HG02840 (cell line): Measurements from ENCODE around the gene PPP2R5C.
A peak's percentile ranks its signal among the peaks of the same experiment; 100 is the strongest.

ENCODE experiments used
- ATAC-seq: cut with Tn5 transposase; IDR thresholded peaks from one replicate; pipeline ENCODE4 v1.9.1; 2021; ENCODE audit warnings: mild to moderate bottlenecking, moderate library complexity, moderate number of reproducible peaks; ENCODE audit not compliant: unreplicated experiment, low FRiP score

Gene PPP2R5C

DNA sequence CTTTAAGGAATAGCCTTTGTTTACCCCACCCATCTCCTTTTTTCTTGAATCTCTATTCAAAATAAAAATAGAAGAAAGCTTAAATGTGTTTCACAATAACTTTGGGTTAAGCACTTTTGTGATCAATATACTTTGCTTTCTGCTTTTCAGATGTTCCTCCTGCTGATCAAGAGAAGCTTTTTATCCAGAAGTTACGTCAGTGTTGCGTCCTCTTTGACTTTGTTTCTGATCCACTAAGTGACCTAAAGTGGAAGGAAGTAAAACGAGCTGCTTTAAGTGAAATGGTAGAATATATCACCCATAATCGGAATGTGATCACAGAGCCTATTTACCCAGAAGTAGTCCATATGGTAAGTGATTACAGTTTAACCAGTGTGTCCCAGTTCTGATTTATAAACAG is 95.0 kb downstream of the PPP2R5C start:
- no peak for ATAC-seq

GRCh38 chr14:101857226-101857625 is 95.7 kb downstream of the PPP2R5C start:
- ATAC-seq: no peak

GRCh38 chr14:101858791-101859537 is 97.5 kb downstream of the PPP2R5C start:
- ATAC-seq: no peak

GRCh38 chr14:101859538-101859902 is 98.0 kb downstream of the PPP2R5C start:
- ATAC-seq: no peak

GRCh38 chr14:101859958-101860357 is 98.4 kb downstream of the PPP2R5C start:
- no peak for ATAC-seq

- ATAC-seq: no peak
Measured at GRCh38 chr14:101861464-101861863, 100.0 kb downstream of the PPP2R5C start.

- no peak for ATAC-seq
Measured at GRCh38 chr14:101862177-101862576, 100.7 kb downstream of the PPP2R5C start.

- ATAC-seq: no peak
Measured at GRCh38 chr14:101862711-101863110, 101.2 kb downstream of the PPP2R5C start.

GRCh38 chr14:101865288-101865687 is 103.8 kb downstream of the PPP2R5C start:
- no peak for ATAC-seq

DNA sequence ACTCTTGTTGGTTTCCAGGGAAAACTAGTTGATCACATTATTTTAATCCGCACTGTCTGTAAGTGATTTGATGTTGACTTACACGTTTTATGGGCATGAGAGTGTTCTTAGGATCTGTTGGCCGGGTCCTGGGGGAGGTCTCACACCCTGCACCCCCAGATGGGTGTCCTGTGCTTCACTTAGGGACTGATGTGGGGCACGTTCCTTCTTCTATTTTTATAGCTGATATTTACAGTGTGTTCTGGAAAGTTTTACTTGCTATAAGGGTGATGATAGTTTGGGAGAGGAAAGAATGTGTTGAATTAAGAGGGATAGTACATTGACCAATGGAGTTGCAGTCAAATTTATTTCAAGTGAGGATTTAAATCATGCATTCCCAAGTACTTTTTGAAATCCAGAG is 106.3 kb downstream of the PPP2R5C start:
- ATAC-seq: no peak

- no peak for ATAC-seq
Measured at GRCh38 chr14:101869217-101869616, 107.7 kb downstream of the PPP2R5C start.

GRCh38 chr14:101870273-101870939 is 108.9 kb downstream of the PPP2R5C start:
- ATAC-seq: no peak

- ATAC-seq: no peak
Measured at GRCh38 chr14:101872346-101872745, 110.8 kb downstream of the PPP2R5C start.

DNA sequence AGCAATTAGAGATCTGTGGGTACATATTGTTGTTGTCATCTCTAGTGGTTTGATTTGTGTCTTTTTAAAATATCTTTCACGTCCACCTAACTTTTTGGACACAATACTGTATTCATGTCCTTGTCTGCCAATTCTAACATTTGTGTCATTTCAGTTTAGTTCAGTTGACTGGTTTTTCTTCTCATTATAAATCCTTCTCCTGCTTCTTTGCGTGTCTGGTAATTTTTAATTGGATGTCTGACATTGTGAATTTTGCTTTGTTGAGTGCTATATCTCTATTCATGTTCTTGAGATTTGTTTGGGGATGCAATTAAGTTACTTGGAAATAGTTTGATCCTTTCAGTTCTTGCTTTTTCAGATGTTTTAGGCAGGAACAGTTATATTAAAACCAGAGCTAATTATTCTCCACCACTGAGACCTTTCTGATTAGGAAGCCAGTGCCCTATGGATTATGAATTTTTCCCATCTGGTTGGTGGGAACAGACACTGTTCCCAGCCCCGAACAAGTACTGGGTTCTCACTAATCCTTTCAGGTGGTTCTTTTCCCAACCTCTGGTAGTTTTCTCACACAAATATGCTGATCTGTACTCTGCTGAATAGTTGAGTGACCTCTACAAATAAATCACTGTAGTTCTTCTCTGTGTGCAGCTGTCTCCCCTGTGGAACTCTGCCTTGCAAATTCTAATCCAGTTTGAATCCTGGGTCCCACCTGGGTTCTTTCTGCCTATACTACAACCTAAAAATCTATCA is 111.7 kb downstream of the PPP2R5C start:
- ATAC-seq: no peak

DNA sequence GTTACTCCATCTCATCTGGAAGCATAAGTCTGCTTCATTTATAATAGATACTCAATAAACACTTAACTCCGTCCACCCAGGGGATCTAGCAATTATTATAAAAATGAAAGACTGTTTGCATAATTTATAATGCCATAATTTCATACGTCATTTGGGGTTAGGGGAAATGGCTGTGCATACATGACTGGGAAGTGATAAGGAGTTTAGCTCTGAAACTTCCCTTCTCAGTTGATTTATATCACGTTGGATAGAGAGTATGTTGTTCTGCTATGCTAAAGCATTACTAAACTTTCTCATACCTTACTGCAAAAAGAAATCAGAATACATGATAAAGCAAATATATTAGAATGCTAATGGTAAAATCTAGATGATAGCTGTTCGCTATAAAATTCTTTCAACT is 112.5 kb downstream of the PPP2R5C start:
- ATAC-seq: no peak

DNA sequence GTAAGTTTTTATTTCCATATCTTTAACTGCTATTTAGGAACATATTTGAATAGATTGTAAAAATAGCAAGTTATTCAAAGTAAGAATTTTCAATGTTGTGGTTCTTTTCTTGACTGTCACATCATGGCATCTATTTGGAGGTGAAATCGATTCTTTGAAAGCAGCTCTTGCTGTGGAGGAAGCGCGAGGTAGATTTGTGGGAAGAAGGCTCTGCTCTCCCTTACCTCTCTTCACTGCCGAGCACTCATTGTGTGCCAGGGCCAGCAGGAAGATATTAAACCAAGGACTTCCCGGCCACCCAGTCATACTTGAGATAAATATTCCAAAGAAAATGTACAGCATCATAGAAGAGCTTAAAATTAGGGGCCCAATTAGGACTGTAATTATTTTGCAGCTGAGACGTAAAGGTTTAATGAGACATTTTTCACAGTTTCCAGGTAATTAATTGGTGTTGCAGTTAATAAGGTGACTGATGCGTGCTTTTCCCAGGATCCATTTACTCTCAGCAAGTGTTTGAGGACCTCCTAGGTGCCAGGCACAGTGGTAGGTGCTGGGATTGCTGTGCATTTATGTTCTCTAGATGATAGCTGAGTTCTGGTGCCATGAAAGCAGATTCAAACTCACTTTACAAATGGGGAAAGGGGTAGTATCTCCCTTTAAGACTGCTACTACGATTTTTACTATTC is 113.7 kb downstream of the PPP2R5C start:
- no peak for ATAC-seq

DNA sequence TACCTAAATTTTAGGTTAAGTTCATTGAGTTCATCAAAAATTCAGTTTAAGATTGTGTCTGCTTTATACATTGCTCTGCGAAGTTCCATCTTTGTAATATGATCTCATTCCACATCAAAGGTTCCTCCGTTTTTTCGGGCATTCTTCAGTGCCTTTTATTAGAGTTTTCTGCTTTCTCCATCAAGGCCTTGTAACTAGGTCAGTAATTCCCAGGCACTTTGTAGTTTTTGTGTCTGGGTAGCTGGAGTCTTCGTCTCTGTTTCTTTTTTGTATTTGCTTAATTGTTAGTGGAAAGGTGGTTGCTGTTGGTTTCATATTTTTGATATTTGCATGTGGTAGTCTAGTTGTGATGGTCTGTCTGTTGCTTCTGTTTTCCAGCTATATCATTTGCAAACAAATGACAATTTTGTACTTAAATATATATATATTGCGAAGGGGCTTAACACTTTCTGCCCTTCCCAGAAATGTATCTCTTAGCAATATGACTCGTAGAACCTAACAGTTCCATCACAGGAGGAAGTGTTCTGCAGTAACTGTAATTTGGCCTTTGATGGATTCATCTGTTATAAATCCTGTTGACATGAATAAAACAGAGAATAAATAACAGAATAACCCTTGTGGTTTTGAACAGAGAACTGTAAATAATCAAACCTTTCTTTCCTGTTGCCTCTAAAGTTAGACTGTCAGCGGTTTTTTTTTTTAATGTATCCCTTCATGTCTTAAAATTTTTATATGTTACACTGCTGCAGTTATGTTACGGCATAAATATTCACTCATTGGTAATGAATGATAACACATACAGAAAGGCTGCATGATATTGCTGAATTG is 114.4 kb downstream of the PPP2R5C start:
- peak; percentile 37 for ATAC-seq

DNA sequence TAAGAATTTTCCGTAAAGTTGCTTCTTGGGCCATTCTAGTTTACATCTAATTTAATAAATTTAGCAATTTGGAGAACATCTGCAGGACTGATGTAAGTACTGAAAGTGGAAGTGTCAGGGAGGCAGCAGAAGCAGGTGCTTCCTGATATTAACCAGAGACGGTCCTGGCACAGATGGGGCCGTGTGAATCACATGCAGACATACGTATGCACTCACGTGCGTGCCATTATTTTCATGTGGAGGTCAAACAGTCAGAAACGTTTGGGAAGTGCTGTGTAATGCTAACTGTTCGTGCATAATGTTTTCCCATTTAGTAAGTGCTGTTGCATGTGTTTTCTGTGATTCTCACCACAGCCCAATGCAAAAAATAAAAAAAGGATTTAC is 115.0 kb downstream of the PPP2R5C start:
- ATAC-seq: peak; percentile 75

GRCh38 chr14:101877766-101878165 is 116.3 kb downstream of the PPP2R5C start:
- no peak for ATAC-seq

DNA sequence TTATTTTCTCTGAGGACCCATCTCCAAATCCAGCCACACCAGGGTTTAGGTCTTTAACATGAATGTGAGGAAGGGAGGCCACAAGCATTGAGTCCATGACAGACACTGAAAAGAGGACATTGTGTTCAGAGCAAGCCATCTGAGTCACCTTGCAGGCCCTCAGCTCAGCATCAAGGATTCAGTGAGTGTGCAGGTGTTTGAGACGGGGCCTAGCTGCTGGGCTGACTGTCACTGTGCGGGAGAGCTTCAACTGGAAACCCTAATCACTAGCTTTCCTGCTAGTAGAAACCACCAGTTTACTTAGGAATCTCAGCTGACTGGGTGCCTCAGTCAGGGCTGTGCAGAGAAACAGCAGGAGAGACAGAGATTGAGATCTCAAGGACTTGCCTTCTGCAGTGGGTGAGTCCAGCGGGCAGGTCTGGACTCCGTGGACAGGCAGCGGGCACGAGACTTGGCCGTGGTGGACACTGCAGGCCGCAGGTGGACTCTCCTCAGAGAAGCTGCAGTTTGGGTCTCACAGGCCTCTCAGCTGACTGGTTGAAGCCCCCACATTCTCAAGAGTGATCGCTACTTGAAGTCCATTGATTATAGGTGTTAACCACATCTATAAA is 116.8 kb downstream of the PPP2R5C start:
- ATAC-seq: no peak
